ENCODE data around the gene SPTBN5.

GRCh38 chr15:41906608-41907007 lies 12.8 kb upstream of the SPTBN5 start:
- TF ChIP-seq, protein P1, sequence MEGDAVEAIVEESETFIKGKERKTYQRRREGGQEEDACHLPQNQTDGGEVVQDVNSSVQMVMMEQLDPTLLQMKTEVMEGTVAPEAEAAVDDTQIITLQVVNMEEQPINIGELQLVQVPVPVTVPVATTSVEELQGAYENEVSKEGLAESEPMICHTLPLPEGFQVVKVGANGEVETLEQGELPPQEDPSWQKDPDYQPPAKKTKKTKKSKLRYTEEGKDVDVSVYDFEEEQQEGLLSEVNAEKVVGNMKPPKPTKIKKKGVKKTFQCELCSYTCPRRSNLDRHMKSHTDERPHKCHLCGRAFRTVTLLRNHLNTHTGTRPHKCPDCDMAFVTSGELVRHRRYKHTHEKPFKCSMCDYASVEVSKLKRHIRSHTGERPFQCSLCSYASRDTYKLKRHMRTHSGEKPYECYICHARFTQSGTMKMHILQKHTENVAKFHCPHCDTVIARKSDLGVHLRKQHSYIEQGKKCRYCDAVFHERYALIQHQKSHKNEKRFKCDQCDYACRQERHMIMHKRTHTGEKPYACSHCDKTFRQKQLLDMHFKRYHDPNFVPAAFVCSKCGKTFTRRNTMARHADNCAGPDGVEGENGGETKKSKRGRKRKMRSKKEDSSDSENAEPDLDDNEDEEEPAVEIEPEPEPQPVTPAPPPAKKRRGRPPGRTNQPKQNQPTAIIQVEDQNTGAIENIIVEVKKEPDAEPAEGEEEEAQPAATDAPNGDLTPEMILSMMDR (IDR thresholded peaks at IDR 0.05), result no peak
- no peak for TF ChIP-seq ZFX (IDR thresholded peaks at IDR 0.05; ENCODE audit: borderline replicate concordance)
